NCI-H748 (cell line): ENCODE results near the gene CARMIL1.

Source experiments
- DNase-seq: peaks from one replicate; lab custom pipeline; 2025; ENCODE audit not compliant: unreplicated experiment; lab: John Stamatoyannopoulos, UW

Gene CARMIL1

DNA sequence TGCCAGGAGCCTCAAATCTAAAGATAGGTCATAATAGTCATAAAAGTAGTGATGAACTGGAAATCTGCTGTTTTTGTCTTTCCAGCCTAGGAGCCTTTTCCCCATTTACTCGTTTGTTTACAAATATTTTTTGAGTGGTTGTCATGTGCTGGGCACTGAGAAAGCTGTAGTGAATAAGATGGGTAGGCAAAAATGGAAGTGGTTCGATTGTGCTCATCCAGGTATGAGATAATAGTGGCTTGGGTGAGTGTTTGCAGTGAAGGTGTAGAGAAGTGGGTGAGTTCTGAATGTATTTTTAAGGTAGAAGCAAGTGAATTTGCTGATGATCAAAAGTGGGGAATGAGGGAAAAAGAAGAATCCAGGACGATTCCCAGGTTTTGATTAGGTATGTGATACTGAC is 53.0 kb downstream of the CARMIL1 start:
- no peak for DNase-seq

DNA sequence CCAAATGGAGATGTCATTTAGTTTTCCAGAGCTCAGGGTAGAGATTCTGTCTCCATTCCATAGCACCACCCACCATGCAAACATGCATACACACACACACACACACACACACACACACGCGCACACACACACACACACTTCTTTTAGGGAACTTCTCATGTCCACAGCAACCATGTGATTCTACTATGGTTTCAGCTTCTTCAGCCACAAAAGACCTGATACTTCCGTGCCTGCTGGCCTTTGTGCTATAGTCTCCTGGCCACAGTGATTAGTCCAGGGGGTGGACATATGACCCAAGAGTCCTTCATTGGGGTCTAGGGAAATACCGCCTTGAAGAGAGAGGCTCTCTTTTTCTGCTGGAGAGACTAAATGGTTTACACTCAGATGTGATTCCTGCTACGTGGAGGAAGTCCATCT is 53.5 kb downstream of the CARMIL1 start:
- DNase-seq: no peak

DNA sequence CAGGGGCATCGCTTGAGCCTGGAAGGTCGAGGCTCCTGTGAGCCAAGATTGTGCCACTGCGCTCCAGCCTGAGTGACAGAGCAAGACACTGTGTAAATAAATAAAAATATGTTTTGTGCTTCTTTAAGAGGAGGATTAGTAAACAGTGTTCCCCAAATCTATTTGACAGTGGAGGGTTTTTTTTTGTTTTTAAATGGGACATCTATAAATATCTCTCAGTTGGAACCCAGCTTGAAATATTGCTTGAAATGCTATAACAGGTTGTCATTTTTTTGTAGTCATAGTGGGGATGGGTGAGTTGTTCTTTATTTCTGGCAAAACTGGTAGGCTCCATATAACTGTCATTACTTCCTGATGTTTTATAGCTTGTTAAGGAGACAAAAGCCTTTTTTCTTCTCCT is 54.3 kb downstream of the CARMIL1 start:
- no peak for DNase-seq

DNA sequence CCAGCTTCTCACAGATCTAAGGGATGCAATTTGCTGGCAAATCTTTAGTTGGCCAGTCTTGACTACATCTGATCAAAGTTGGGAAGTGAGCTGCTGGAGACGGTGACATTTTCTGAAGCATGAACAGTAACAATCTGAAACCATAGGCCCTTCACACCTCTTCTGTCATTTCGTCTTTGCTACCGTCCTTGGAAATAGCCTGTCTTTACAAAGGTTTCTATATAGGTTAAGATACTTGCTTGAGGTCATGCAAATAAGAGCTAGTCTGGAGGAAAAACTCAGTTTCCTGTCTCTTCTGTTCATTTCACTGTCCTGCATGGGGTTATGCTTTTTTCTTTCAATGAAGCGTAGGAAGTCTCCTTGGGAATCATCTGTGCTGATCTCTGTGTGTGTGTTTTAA is 55.6 kb downstream of the CARMIL1 start:
- no peak for DNase-seq

DNA sequence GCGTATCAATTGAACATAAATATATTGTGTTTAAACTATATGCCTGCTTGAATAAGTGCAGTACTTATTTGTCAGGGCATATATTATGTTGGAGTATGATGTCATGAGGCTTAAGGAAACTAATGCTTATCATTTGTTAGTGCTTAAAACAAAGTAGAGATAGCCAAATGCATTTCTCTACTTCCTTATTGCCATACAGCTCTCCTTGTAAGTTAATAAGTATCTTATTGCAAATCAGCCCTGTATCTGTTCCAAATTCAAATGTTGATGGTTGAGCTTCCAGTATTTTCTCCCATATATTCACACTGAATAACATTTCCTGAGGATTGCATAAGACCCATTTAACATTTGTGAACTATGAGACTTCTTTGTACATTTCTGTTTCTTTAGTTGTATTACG is 57.8 kb downstream of the CARMIL1 start:
- no peak for DNase-seq

DNA sequence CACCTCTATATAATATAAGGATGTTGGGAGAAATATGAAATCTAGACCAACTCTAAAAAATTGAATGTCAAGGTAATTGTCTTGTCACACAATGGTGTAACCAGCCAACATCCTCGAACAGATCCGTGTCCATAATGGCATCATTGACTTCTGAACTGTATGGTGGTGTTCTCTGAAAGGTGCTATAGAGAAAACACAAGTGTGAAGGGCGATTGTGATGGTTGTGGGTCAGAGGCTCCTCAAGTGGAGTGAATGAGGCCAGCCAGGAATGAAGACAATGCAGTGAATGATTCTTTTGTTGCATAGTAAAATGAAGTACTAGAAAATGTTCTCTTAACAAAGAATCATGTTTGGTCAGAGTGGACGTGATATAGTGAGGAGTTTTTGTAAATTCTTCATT is 58.3 kb downstream of the CARMIL1 start:
- peak; percentile 60 for DNase-seq

DNA sequence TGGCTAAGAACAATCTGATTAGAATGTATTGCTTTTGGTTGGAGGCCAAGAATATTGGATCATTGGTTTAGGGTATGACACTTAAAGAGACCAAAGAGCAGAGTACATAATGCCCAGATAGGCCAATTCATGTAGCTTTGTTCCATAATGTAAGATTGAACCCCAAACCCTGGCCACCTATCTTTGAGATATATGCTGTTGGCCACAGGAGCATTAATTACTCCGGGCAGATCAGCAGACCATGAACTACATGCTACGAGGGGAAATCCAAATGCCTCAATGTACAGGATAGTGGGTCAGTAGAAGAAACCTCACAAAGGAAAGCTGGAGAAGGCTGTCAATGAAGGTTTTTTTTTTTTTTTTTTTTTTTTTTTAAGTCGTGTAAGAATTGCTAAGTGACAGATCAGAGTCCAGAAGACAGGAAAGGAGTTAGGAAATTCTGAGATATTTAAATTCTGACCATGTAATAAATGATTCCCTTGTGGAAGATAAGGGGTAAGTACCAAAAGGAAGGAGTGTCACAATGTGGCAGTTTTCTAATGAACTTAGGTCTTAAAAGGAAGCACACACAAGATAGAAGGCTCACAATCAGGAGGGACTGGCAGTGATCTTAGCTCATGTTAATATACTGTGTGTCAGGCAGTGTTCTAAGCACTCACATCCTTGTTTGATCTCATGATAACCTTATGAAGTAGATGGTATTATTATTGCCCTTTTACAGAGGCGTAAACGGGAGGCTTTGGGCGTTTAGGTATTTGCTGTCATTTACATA is 61.4 kb downstream of the CARMIL1 start:
- no peak for DNase-seq

DNA sequence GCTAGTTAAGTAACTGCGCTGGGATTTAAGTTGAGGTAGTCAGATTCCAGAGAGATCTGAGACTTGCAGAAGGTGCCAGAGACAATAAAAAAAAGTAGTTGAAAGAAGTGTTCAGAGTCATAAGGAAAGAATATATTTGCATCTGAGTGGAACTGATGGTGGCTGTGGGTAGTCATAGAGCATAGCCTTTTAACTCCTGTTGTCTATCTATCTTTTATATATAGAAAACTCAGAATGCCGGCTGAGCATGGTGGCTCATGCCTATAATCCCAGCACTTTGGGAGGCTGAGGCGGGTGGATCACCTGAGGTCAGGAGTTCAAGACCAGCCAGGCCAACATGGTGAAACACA is 62.0 kb downstream of the CARMIL1 start:
- no peak for DNase-seq

DNA sequence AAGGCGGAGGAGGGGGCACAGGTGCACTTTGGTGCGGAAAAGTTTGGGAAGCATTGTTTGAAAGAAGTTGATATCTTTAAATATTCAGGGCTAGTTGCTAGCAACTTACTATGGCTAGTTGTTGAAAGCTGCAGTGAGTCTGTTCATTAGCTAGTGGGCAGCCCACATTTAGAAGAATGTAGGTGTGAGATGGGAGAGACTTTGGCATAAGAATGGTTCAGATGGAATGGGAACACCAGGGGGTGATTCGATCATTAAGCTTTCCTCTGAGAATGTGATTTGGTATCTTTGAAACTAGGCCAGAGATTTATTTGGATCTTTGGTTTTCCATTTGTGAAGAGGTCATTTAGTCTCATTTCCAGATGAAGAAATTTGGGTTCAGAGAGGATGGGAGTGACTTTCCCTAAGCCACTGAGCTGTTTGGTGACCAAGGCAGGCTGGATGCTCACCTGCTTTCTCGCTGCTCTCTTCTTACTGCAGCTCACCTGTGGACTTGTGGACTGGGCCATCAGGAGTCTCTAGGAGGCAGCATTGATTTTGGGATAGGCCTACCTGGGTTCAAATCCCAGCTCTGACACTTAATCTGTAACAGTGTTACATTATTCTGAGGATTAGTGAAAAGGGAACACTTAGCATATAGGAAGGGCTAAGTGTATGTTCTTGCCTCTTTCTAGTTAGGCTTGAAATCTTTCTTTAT is 62.9 kb downstream of the CARMIL1 start:
- no peak for DNase-seq

DNA sequence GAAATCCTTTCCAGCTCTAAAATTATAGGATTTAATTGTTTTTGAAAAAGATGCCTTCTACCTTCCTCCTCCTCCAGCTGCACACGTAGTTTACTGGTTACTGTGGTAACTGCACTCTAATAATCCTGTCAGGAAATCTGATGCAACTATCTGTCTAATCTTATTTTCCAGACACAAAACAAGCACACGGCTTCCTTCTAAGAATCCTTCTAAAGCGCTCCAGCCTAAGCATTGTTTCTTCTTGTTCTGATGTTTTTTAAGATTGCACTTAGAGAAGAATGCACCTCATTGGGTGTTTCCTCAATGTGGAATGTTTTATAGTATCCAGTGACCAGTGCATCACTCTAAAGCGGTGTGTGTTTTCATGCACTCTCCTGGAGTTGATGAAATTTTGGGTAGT is 63.6 kb downstream of the CARMIL1 start:
- peak; percentile 39 for DNase-seq

DNA sequence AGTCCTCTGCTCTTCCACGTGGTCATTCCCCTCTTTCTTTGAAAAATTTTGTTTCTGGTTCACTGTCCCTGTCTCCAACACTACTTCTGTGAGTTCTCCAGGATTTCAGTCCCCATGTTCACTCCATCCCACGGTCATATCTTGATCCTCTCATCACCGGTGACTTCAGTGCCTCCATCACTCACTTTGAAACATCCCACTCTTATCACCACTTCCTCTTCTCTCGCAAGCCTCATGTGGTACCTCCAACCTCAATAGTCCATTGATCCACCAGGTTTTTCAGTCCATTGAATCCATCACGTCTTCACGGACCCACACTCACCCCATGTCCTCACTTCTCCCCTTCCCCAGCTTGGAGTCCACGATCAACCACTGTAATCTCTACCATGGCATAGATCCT is 64.8 kb downstream of the CARMIL1 start:
- no peak for DNase-seq

DNA sequence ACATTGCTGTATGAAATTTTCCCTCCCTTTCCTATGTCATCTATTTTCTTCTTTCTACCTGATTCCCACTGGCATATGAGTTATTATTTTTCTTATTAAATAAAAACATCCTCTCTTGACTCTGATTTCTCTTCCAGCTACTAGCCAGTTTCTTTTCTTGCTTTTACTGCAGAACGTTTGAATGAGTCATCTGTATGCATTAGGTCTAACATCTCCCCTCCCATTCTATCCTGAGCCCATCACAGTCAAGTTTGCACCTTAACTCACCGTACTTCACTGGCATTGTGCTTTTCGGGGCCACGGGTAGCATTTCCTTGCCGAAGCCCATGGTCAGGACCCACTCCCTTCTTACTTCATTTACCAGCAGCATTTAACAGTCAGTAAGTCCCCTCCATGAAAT is 65.7 kb downstream of the CARMIL1 start:
- DNase-seq: no peak

DNA sequence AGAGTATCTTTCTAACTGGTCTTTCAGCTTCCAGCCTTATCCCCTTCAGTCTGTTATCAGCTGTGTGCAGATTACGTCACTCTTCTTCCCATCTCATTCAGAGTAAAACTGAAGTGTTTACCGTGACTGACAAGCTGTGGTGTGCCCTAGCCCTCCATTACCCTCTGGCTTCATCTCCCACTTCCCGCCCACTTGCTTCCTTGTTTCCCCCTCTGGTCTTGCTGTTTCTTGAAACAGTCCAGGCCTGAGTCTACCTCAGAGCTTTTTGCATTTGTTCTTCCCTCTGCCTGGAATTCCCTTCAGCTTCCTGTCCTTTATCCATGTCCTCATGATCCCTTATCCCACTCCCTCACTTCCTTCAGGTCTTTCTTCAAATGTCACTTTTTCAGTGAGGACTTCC is 66.9 kb downstream of the CARMIL1 start:
- DNase-seq: peak; percentile 75

DNA sequence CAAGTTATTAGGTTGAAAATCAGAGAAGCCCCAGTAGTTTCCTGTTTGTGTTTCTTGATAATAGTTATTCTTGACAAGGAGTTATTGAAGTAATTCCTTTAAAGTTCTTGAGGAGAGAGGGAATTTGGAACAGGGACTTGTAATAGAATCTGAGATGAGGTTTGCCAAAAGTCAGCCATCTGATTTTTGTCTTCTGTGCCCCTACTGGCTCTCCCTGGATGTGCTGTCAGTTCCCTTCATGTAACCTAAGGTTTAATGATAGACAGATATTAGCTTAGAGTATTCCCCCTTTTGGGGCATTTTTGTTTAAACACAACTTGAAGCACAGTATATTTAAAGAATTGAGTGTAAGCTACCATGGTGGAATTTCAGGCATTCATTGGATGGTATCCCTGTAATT is 71.4 kb downstream of the CARMIL1 start:
- DNase-seq: no peak

DNA sequence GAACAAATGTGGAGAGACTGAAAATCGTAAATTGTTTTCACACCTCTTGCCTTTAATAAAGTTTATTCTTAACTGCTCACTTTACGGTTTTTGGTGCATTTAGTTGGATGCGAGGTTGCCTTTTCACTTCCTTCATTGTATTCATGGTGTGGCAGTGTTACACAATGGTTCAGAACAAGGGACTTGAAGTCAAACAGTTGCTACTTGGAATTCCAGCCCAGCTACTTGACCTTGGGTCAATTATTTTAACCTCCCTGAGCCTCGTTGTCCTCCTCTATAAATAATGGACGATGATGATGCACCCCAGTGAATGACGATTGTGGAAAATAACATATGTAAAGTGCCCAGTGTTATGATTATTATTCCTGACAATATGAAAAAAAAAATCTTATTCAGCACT is 72.3 kb downstream of the CARMIL1 start:
- no peak for DNase-seq

DNA sequence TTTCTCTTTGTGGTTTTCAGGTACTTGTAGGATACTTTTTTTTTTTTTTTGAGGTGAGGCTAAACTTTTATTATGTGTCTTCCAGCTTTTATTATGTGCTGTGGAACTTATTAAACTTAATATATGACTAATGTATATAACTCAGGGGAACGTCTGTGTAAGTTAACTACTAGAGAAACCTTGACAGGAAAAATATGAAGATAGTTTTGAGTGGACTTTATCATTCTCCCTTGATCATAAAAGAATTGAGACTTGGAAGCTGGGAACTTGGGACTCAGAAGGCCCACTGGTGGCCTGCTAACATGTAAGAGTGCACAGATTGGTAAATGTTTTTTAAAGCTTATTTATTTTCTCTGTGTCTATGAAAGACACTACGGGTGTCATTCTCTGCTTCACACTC is 73.1 kb downstream of the CARMIL1 start:
- no peak for DNase-seq

DNA sequence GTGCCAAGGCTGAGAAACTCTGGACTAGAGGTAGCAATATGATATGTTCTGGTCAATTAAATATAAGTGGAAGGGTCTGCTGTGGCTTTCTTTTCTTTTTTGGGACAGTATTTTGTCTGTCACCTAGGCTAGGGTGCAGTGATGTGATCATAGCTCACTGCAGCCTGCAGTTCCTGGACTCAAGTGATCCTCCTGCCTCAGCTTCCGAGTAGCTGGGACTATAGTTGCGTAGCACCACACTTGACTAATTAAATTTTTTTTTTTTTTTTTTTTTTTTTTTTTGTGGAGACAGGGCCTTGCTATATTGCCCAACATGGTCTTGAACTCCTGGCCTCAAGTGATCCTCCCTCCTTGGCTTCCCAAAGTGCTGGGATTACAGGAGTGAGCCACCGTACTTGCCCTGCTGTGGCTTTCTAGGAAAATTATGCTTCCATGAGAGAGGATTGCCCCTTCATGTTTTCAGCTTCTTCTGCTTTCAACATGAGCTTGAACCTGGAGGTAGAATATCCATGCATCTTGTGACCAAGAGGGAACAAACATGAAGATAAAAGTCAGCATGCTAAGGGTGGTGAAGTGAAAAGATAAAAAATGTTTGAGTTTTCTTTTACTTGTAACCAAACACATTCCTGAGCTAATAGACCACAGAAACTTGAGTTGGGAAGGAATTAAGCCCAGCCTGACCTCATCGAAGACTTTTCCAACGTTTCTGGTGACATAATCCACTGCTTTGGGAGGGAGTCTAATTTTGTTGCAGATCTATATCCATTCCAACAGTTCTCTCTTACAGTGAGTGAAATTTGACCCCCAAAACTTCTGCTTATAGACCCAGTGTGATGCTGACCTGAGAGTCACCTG is 75.1 kb downstream of the CARMIL1 start:
- no peak for DNase-seq

DNA sequence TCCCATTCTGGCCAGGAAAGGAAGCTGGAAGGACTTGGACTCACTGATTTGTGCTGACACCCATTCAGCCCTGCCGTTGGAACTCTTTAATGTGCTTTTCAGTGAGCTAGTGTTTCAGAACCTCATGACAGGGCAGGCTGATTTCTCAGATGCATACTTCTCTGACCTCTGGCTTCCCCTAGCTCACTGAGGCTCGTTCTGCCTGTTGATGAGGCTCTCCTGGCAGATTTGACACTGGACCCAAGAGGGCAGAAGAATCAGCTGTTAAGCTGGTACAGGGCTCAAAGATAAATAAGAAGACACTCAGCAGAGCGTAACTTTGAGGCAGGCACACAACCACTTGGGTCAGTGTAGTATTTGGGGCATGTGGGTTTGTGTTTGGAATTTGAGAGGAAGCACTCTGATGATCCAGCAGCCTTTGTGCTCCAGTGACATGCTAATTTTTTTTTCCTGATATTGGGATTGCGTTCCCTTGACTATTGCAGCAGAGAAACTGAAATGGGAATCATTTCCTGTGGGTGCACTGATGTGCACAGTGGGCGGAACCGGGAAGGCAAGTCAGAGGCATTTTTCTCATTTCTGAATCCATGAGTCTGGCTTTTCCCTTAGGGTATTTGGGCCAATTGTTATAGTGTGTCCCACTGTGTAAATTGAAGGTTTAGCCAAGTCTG is 80.2 kb downstream of the CARMIL1 start:
- peak; percentile 77 for DNase-seq

DNA sequence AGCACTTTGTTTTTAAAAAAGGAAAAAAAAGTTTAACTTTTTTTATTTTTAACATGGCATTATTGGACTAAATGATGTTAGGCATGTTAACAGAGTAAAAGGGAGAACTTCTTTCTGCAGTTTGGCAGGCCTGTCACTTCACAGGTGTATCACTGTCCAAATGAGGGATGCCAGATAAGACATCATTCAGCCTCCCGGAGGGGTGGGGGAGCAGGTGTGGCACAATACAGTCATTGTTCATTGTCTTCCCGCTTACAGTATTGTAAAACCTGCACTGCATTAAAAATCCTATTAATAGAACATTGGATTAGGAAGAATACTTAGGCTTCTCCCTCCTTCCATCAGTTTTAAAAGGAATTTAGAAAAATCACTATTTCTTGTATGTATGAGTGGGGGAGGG is 80.7 kb downstream of the CARMIL1 start:
- peak; percentile 93 for DNase-seq

DNA sequence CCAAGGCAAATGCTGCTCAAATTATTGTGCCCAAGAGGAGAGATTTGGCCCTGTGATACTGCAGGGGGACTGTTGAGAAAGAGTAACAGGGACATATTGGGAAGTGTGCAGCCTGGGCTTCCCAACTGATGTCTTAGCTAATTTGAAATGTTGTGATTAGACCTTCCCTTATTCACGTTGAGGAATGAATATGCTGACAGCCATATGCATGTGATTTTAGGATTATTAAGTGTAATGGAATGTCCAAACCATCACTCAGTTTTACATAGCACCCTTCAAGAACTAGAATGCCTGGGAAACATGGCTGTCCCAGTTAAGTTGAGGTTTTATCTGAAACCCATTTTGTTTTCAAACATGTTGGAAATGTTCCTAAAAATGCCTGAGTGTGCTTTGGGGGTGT is 81.4 kb downstream of the CARMIL1 start:
- DNase-seq: no peak

DNA sequence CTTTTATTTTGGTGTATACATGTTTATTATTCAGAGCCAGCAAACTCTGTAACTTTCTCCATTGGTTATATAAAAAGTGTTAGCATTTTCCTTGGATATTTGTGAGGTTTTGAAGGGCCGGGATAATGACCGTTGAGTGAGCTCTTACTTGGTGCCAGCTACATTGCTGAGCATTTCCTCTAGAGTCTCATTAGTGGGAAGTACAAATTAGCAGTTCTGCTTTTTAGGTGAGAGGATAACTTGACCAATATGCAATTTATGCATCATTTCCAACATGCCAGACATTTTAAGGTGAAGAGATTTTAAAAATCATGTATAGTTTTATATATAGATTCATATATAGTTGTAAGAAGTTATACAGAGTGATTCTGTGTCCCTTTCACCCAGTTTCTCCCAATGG is 84.3 kb downstream of the CARMIL1 start:
- DNase-seq: no peak
